Lower leg skin (tissue), 3 donors: ENCODE measurements around the gene TMEM163.

Experiments
- POLR2A ChIP-seq, 2 donors: fragments of 450-650 bp; IDR thresholded peaks; one replicate each; pipeline ENCODE4 v1.6.1; 2016 to 2017; ENCODE audit warnings: antibody characterized with exemption in 2 of 2, mild to moderate bottlenecking in 1 of 2, moderate library complexity in 1 of 2
- TF ChIP-seq, protein P1 (sequence below), 3 donors: fragments of 450-650 bp; IDR thresholded peaks; one replicate each; pipeline ENCODE4 v1.5.1; 2016; ENCODE audit warnings: antibody characterized with exemption in 3 of 3, mild to moderate bottlenecking in 3 of 3, moderate library complexity in 2 of 3

DNA sequence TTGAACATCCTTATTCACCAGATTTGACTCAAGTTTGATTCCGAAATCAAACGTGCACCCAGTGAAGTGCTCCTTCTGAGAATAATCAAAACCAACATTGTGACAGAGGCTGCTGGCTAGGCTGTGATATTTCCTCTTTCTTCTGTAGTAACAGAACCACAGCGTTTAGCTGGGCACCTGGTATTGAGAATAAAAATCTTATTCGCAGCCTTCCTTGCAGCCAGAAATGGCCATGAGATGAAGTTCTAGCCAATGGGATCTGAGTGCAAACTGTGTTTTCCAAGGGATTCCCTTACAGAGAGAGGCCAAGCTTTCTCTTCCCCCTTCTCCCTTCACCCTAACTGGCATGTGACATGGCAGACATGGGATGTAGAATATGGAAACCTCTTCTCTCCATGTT, 51.7 kb downstream of the TMEM163 start:
- no peak for TF ChIP-seq POLR2A (IDR thresholded peaks at IDR 0.05)
- TF ChIP-seq, protein P1, sequence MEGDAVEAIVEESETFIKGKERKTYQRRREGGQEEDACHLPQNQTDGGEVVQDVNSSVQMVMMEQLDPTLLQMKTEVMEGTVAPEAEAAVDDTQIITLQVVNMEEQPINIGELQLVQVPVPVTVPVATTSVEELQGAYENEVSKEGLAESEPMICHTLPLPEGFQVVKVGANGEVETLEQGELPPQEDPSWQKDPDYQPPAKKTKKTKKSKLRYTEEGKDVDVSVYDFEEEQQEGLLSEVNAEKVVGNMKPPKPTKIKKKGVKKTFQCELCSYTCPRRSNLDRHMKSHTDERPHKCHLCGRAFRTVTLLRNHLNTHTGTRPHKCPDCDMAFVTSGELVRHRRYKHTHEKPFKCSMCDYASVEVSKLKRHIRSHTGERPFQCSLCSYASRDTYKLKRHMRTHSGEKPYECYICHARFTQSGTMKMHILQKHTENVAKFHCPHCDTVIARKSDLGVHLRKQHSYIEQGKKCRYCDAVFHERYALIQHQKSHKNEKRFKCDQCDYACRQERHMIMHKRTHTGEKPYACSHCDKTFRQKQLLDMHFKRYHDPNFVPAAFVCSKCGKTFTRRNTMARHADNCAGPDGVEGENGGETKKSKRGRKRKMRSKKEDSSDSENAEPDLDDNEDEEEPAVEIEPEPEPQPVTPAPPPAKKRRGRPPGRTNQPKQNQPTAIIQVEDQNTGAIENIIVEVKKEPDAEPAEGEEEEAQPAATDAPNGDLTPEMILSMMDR (IDR thresholded peaks at IDR 0.05) = no peak
